Activated CD4-positive, alpha-beta T cell treated with anti-CD3 and anti-CD28 coated beads, Interleukin-2, Interleukin-4, amounts not matched to agents 100 ng/mL and 50 ng/mL, durations not matched to agents 16 hours and 8 hours (primary cell): ENCODE data around the gene KHDC1.
A peak's percentile ranks its signal among the peaks of the same experiment; 100 is the strongest.
"Not testable (repeated sequence)": the region's sequence is repeated elsewhere in the genome, so short reads cannot be mapped to it uniquely, and the experiment has no call there.

Experiments used
- DNase-seq: peaks from one replicate; pipeline ENCODE4 v3.0.0-alpha.2; 2020; ENCODE audit warnings: low spot score

Gene KHDC1

DNA sequence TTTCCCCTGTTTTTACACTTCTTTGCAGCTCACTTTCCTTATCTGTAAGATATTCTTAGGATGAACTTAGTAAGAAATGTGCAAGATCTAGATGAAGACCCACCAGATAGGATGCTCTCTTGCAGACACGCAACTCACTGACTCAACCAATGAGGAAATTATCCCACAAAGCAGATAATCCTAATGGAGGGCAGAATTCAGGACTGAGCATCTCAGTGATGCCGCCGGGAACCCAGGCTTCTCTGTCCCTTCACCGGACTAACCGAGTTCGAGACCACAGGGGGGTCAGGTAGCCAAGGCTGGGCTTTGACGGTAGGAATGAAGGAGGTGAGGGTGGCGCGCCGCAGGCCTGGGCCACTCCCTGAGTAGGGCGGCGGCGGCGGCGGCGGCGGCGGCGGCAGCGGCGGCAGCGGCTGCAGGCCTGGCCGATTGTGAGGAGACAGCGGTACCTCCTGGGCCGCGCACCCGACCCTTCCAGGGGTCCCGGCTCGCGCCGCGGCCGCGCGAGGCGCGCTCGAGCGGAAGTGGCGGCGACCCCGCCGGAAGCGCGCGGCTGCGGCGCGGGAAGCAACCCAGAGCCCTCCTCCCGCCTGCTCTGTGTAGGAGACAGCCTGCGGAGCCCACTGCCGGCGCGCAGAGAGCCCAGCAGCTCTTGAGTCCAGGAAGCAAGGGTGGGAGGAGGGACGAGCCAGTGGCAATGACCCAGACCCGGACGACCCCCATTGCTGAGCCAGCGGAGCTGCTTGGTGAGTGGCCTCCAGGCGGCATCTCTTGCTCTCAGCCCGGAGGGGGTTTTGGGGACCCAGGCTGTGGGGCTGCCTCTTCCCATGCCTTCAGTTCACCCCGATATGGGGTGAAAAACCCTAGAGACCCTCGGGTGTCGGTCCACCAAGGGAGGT is at the start of gene KHDC1:
Gene KHDC1, minus strand, starts transcription at position 526 of the 899 bp plus-strand sequence. CDS start 20,679 bp downstream, outside the sequence.
- peak; percentile 59 for DNase-seq

DNA sequence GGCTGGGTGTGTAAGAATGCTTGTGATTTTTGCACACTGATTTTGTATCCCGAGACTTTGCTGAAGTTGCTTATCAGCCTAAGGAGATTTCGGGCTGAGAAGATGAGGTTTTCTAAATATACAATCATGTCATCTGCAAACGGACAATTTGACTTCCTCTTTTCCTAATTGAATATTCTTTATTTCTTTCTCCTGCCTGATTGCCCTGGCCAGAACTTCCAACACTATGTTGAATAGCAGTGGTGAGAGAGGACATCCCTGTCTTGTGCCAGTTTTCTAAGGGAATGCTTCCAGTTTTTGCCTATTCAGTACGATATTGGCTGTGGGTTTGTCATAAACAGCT is 47.5 kb upstream of the KHDC1 start:
- DNase-seq: not testable (repeated sequence)

GRCh38 chr6:73309785-73310502 is 46.9 kb upstream of the KHDC1 start:
- peak; percentile 76 for DNase-seq

DNA sequence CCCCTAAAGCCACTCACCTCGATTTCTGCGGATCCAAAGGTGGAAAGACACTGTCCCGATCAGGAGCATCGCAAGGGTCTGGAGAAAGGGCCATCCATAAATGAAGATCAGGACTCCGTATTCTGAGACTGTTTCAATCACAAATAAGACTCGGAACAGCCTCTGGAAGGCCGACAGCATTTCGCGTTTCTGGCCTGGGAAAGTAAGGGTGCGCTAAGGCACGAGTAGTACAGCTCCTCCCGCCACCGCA is 46.5 kb upstream of the KHDC1 start:
- DNase-seq: no peak

- no peak for DNase-seq
Measured at GRCh38 chr6:73308712-73309534, 45.9 kb upstream of the KHDC1 start.

DNA sequence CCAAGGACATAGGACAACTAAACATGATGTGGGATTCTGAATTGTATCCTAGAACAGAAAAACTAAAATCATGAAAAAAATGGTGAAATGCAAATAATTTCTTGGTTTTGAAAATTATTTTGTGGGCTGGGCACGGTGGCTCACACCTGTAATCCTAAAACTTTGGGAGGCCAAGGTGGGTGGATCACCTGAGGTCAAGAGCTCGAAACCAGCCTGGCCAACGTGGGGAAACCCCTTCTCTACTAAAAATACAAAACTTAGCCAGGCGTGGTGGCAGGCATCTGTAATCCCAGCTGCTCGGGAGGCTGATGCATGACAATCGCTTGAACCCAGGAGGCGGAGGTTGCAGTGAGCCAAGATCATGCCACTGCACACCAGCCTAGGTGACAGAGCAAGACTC is 40.8 kb upstream of the KHDC1 start:
- not testable (repeated sequence) for DNase-seq

- DNase-seq: no peak
Measured at GRCh38 chr6:73302339-73302738, 39.3 kb upstream of the KHDC1 start.

DNA sequence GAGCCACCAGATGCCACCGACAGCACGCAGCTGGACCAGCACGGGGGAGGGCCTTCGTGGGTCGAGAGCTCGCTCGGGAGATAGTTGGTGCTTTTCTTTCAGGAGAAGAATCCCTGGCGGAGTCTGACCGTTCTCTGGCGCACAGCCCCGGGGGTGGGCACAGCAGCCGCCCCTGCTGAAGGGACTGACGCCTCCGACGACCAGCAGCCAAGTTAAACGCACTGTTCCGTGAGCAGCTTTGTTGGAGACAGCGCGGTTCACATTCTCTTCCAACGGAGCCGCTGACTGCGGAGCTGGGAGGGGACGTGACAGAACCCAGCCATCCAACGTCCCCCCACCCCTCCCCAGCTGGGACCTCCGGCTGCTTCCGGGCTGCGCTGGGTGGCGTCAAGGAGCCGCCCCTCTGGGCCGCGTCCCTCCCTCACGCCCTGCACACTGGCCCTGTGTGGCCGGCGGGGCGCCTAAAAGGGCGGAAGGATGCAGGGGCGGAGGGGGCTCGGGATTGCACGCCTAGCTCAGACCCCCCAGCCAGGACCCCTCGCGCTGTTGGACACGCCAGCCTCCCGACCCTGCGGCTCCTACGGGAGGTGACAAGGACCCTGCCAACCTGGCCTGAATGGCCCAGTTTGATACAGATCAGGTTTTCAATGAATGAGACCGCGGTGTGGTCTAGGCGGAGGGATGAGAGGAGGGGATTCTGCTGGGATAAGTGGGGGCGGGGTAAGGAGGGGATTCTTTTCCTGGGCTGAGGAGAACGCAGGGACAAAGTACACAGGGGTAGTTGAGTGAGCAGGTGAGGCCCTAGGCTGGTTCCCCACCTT is 36.4 kb upstream of the KHDC1 start:
- no peak for DNase-seq

DNA sequence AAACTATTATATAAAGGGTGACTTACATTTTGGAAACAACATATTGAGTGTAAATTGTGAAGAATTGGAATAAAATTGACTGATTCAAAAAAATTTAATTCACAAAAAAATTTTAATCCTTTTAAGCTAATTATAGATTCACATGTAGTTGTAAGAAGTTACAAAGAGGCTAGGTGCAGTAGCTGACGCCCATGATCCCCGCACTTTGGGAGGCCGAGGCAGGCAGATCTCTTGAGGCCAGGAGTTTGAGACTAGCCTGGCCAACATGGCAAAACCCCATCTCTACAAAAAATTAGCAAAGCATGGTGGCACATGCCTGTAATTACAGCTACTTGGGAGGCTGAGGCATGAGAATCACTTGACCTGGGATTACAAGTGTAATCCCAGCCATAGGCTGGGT is 30.3 kb upstream of the KHDC1 start:
- DNase-seq: no peak

- DNase-seq: no peak
Measured at GRCh38 chr6:73290435-73290834, 27.4 kb upstream of the KHDC1 start.

DNA sequence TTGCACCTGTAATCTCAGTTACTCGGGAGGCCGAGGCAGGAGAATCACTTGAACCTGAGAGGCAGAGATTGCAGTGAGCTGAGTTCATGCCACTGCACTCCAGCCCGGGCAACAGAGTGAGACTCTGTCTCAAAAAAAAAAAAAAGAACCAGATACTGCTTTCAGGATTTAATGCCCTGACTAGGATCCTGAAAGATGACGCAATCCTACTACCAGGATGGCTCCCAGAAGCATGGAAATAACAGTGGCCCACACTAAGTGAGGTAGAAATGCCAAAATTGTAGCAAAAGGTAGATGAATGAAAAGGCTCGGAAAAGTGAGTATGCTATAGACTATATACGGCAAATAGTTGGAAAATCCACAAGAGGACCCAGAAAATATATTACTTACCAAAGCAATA is 23.8 kb upstream of the KHDC1 start:
- DNase-seq: no peak

DNA sequence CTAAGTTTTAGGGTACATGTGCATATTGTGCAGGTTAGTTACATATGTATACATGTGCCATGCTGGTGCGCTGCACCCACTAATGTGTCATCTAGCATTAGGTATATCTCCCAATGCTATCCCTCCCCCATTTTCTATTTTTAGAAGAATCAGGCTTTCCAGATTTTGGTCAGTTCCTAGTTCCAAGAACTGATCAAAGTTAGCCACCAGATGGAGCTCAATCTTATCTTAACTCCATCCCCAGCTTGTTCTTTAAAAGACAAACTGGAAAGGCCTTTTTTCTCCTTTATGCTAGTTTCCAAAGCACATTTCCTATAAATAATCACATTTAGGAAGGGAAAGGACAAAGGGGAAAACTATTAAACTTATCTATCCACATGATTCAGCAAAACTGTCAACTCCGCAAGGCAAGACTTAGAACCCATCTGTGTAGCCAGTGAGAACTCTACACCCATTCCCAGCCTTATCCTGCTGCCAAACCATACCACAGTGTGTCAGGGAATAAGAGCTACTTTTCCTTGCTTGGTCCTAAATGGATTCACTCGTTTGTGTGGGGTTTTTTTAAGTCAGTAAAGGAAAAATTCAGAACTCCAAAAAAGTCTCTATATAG is 22.8 kb upstream of the KHDC1 start:
- peak; percentile 27 for DNase-seq

GRCh38 chr6:73282871-73283270 is 19.9 kb upstream of the KHDC1 start:
- DNase-seq: no peak

DNA sequence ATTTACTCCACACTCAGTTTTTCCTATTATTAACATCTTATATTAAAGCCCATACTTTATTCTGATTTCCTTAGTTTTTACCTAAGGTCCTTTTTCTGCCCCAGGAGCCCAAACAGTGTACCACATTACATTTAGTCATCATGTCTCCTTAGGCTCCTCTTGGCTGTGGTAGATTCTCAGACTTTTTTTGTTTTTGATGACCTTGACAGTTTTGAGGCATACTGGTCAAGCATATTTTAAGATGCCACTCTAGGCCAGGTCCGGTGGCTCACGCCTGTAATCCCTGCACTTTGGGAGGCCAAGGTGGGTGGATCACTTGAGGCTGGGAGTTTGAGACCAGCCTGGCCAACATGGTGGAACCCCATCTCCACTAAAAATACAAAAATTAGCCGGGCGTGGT is 18.7 kb upstream of the KHDC1 start:
- not testable (repeated sequence) for DNase-seq

- DNase-seq: not testable (repeated sequence)
Measured at GRCh38 chr6:73269296-73269695, 6.3 kb upstream of the KHDC1 start.

GRCh38 chr6:73268896-73269295 is 5.9 kb upstream of the KHDC1 start:
- DNase-seq: not testable (repeated sequence)

DNA sequence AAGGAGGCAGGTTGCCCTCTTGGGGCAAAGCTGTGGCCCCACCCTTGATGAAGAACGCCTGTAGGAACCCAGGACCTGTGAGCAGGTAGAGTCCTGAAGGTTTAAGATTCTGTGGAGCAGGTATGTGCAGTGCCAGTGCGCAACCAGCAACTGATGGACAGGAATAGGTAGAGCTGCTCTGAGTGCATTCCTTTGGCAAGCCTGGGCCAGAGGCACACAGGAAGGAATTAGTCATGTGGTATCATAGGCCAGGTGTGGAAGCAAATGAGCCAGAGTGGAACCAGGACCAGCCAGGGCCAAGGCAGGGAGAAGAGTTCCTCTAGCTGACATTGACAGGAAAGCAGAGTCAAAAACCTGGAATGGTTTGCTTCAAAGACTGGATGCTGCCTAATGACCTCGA is 1.4 kb upstream of the KHDC1 start:
- DNase-seq: no peak

DNA sequence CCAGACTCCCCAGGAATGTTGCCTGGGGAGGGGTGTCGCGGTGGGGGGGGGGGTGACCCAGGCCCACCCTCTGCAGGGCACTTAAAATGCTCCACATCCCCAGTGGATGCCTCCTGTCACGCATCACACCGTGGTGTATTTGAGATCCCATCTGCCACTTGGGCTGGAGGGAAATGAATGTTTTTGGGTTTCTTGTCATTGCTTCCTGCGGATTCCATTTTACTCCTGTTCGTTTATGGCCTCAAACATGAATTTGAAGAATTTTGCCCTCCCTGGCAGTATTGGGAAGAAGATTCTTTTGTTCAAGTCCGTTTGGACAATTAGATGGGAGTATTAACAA is 544 bp upstream of the KHDC1 start:
- no peak for DNase-seq

GRCh38 chr6:73258721-73259120 is 4.3 kb downstream of the KHDC1 start:
- DNase-seq: no peak

GRCh38 chr6:73254323-73254722 is 8.7 kb downstream of the KHDC1 start:
- DNase-seq: not testable (repeated sequence)

GRCh38 chr6:73252703-73253102 is 10.3 kb downstream of the KHDC1 start:
- DNase-seq: no peak

DNA sequence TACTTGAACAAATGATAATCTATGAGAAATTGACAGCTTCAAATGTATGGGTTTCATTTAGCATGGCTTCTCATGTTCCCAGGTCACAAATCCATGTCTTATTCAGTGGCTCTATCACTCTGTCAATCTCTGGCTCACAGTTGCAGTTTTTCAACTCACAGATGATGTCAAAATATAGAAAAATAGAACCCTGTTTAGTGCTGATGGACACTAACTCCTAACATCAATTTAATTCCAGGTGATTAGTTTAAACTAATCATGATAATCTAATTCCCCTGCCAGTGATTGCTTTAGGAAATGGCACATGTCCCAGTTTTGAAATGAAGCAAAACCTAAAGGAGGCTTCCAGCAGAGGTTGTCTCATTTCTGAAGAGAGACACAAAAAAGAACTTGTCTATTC is 13.0 kb downstream of the KHDC1 start:
- no peak for DNase-seq
